Testis (tissue), 2 donors: ENCODE data around the gene INTS2.

ENCODE experiments used
- POLR2A ChIP-seq: fragments of 450-650 bp; IDR thresholded peaks from one replicate; pipeline ENCODE4 v1.6.1; 2017; ENCODE audit warnings: antibody characterized with exemption, mild to moderate bottlenecking, moderate library complexity
- TF ChIP-seq, protein P1 (sequence below), 3 experiments: fragments of 450-650 bp in 2 of 3; fragments of 200-600 bp in 1 of 3; sonication (generic) in 1 of 3; IDR thresholded peaks; one replicate each; pipeline ENCODE4 v1.5.1; 2016 to 2019; ENCODE audit warnings: antibody characterized with exemption in 3 of 3, mild to moderate bottlenecking in 2 of 3, moderate library complexity in 1 of 3

DNA sequence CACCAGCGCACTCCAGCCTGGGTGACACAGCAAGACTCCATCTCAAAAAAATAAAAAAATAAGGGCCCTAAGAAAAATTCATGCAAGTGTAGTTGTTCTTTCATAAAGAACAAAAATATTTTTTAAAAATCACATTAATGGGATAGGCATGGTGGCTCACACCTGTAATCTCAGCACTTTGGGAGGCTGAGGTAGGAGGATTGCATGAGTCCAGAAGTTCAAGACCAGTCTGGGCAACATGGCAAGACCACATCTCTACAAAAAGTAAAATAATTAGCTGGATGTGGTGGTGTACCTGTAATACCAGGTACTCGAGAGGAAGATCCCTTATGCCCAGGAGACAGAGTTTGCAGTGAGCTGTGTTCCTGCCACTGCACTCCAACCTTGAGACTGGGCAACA, 49.3 kb downstream of the INTS2 start:
- TF ChIP-seq, protein P1, sequence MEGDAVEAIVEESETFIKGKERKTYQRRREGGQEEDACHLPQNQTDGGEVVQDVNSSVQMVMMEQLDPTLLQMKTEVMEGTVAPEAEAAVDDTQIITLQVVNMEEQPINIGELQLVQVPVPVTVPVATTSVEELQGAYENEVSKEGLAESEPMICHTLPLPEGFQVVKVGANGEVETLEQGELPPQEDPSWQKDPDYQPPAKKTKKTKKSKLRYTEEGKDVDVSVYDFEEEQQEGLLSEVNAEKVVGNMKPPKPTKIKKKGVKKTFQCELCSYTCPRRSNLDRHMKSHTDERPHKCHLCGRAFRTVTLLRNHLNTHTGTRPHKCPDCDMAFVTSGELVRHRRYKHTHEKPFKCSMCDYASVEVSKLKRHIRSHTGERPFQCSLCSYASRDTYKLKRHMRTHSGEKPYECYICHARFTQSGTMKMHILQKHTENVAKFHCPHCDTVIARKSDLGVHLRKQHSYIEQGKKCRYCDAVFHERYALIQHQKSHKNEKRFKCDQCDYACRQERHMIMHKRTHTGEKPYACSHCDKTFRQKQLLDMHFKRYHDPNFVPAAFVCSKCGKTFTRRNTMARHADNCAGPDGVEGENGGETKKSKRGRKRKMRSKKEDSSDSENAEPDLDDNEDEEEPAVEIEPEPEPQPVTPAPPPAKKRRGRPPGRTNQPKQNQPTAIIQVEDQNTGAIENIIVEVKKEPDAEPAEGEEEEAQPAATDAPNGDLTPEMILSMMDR (IDR thresholded peaks at IDR 0.05) = no peak
- no peak for TF ChIP-seq POLR2A
